ENCODE data around the gene CCR2. TPM values are rescaled to one million over a fixed set of nuclear protein-coding genes. Genes with fewer than 3 reads are reported as not detected.

The CCR2 gene
- total RNA-seq, 2 experiments from 2014 or later: not detected

GRCh38 chr3:46356276-46356675 is 2.4 kb downstream of the CCR2 start:
- TF ChIP-seq EZH2phosphoT487 (IDR thresholded peaks at IDR 0.05; ENCODE audit: borderline replicate concordance, low read depth, low read length) (no peak), CTCF (conservative IDR thresholded peaks at IDR 0.05; ENCODE audit: low read length) (no peak)
- POLR2A ChIA-PET: no interaction called here
- CTCF ChIA-PET (ENCODE audit: unreplicated experiment): interaction anchor here (0.6 kb wide), 1 partner anchor 1312 kb away, joined by 3 read pairs; no protein-coding TSS in a partner anchor

GRCh38 chr3:46356909-46357308 is 3.0 kb downstream of the CCR2 start:
- Histone ChIP-seq H3K79me2 (ENCODE audit: insufficient read depth, low read depth, low read length) (no peaks in the 10 kb centered on the region), H3K9me3 (ENCODE audit: low read length) (no peaks in the 10 kb centered on the region), H3K9me2 (ENCODE audit: insufficient read depth, low read length) (no peaks in the 10 kb centered on the region), H3K4me3 (ENCODE audit: low read depth, low read length, poor library complexity, severe bottlenecking) (no peak overlapping the region), H3K36me3 (ENCODE audit: insufficient read depth, low read length) (no peaks in the 10 kb centered on the region), H3K4me2 (ENCODE audit: low read length) (no peak overlapping the region), H3K27ac (ENCODE audit: low read depth, low read length, poor library complexity, severe bottlenecking) (no peak overlapping the region), H4K20me1 (ENCODE audit: insufficient read depth, low read length) (no peaks in the 10 kb centered on the region), H3K4me1 (ENCODE audit: insufficient read depth, low read length, poor library complexity, severe bottlenecking) (no peaks in the 10 kb centered on the region), H2AFZ (ENCODE audit: low read length) (no peak overlapping the region)
- no TSS peak for BruUV-seq (replicated peaks)
- TF ChIP-seq EZH2phosphoT487 (IDR thresholded peaks at IDR 0.05; ENCODE audit: borderline replicate concordance, low read depth, low read length) (no peak), CTCF (conservative IDR thresholded peaks at IDR 0.05; ENCODE audit: low read length) (no peak)
- intact Hi-C loops (cut with micrococcal nuclease; ENCODE audit: unreplicated experiment): no loop called here
- ChIA-PET CTCF (ENCODE audit: unreplicated experiment) (no interaction called here), POLR2A (no interaction called here)
- DNase-seq (ENCODE audit: low spot score): no peak

More at GRCh38 chr3:46356276-46356675, 2.4 kb downstream of the CCR2 start:
- no TSS peak for BruUV-seq (replicated peaks)
- Histone ChIP-seq H3K79me2 (ENCODE audit: insufficient read depth, low read depth, low read length) (no peaks in the 10 kb centered on the region), H4K20me1 (ENCODE audit: insufficient read depth, low read length) (no peaks in the 10 kb centered on the region), H3K9me3 (ENCODE audit: low read length) (no peaks in the 10 kb centered on the region), H3K9me2 (ENCODE audit: insufficient read depth, low read length) (no peaks in the 10 kb centered on the region), H3K27ac (ENCODE audit: low read depth, low read length, poor library complexity, severe bottlenecking) (no peak overlapping the region), H3K4me1 (ENCODE audit: insufficient read depth, low read length, poor library complexity, severe bottlenecking) (no peaks in the 10 kb centered on the region), H3K4me3 (ENCODE audit: low read depth, low read length, poor library complexity, severe bottlenecking) (no peak overlapping the region), H3K4me2 (ENCODE audit: low read length) (no peak overlapping the region), H2AFZ (ENCODE audit: low read length) (no peak overlapping the region), H3K36me3 (ENCODE audit: insufficient read depth, low read length) (no peaks in the 10 kb centered on the region)
- intact Hi-C loops (cut with micrococcal nuclease; ENCODE audit: unreplicated experiment): no loop called here
- no peak for DNase-seq (ENCODE audit: low spot score)

DNA sequence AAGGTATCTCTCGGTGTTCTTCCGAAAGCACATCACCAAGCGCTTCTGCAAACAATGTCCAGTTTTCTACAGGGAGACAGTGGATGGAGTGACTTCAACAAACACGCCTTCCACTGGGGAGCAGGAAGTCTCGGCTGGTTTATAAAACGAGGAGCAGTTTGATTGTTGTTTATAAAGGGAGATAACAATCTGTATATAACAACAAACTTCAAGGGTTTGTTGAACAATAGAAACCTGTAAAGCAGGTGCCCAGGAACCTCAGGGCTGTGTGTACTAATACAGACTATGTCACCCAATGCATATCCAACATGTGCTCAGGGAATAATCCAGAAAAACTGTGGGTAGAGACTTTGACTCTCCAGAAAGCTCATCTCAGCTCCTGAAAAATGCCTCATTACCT is 4.6 kb downstream of the CCR2 start:
- ChIA-PET POLR2A (no interaction called here), CTCF (ENCODE audit: unreplicated experiment) (no interaction called here)
- H3K79me2 ChIP-seq (ENCODE audit: insufficient read depth, low read depth, low read length): no peaks in the 10 kb centered on the region
- no peak overlapping the region for H3K27ac ChIP-seq (ENCODE audit: low read depth, low read length, poor library complexity, severe bottlenecking)
- H2AFZ ChIP-seq (ENCODE audit: low read length): no peak overlapping the region
- H3K9me3 ChIP-seq (ENCODE audit: low read length): no peaks in the 10 kb centered on the region
- no peak overlapping the region for H3K4me3 ChIP-seq (ENCODE audit: low read depth, low read length, poor library complexity, severe bottlenecking)
- no peaks in the 10 kb centered on the region for H4K20me1 ChIP-seq (ENCODE audit: insufficient read depth, low read length)
- H3K4me1 ChIP-seq (ENCODE audit: insufficient read depth, low read length, poor library complexity, severe bottlenecking): no peaks in the 10 kb centered on the region
- intact Hi-C loops (cut with micrococcal nuclease; ENCODE audit: unreplicated experiment): no loop called here
- BruUV-seq (replicated peaks): no TSS peak
- H3K9me2 ChIP-seq (ENCODE audit: insufficient read depth, low read length): no peaks in the 10 kb centered on the region
- TF ChIP-seq CTCF (conservative IDR thresholded peaks at IDR 0.05; ENCODE audit: low read length): no peak
- no peak for TF ChIP-seq EZH2phosphoT487 (IDR thresholded peaks at IDR 0.05; ENCODE audit: borderline replicate concordance, low read depth, low read length)
- no peaks in the 10 kb centered on the region for H3K36me3 ChIP-seq (ENCODE audit: insufficient read depth, low read length)
- H3K4me2 ChIP-seq (ENCODE audit: low read length): no peak overlapping the region
- no peak for DNase-seq (ENCODE audit: low spot score)
